ENCODE results near the gene ASB13. TPM values are rescaled to one million over a fixed set of nuclear protein-coding genes. Genes with fewer than 3 reads are reported as not detected.
A peak's percentile ranks its signal among the peaks of the same experiment; 100 is the strongest.

The ASB13 gene
- polyA plus RNA-seq, 1 donor from 2014 or later, result 5.6 TPM

GRCh38 chr10:5684318-5684970 is 18.0 kb upstream of the ASB13 start, which contains the start of gene TASOR2:
Gene TASOR2 (plus strand): TSS chr10:5684838. CDS start chr10:5720643, 35,805 bp downstream.
- peak within 1 kb of the TSS; percentile 64 for H3K9ac ChIP-seq (ENCODE audit: low read length)
- no peaks in the 10 kb centered on the region for H3K9me2 ChIP-seq (ENCODE audit: insufficient read depth, low read length)
- peak within 1 kb of the TSS; percentile 95 for H3K4me3 ChIP-seq (ENCODE audit: low read length)
- H3K27me3 ChIP-seq (ENCODE audit: insufficient read depth, low read depth, low read length), result no peaks in the 10 kb centered on the region
- no peaks in the 10 kb centered on the region for H4K20me1 ChIP-seq (ENCODE audit: insufficient read depth)
- no peaks in the 10 kb centered on the region for H3K36me3 ChIP-seq (ENCODE audit: insufficient read depth, low read length)
- peak within 1 kb of the TSS; percentile 95 for H3K4me2 ChIP-seq (ENCODE audit: low read length)
- H3K9me3 ChIP-seq (ENCODE audit: low read length), result no peaks in the 10 kb centered on the region
- H2AFZ ChIP-seq (ENCODE audit: low read depth, low read length), result peak within 1 kb of the TSS; percentile 94
- TF ChIP-seq TAF1 (IDR thresholded peaks at IDR 0.05; ENCODE audit: low read depth) (no peak), EP300 (conservative IDR thresholded peaks at IDR 0.05; ENCODE audit: poor library complexity, severe bottlenecking) (no peak), CTCF (IDR thresholded peaks at IDR 0.05; ENCODE audit: poor library complexity, severe bottlenecking) (peak; percentile 5), MXI1 (conservative IDR thresholded peaks at IDR 0.05; ENCODE audit: poor library complexity, severe bottlenecking) (peak; percentile 99), REST (IDR thresholded peaks at IDR 0.05; ENCODE audit: borderline replicate concordance) (peak; percentile 41), SMC3 (conservative IDR thresholded peaks at IDR 0.05; ENCODE audit: poor library complexity) (no peak), RAD21 (conservative IDR thresholded peaks at IDR 0.05) (no peak), EZH2 (IDR thresholded peaks at IDR 0.05; ENCODE audit: borderline replicate concordance, insufficient read depth, low read length, poor library complexity, severe bottlenecking) (no peak), POLR2AphosphoS5 (IDR thresholded peaks at IDR 0.05) (peak; percentile 72)
- H3F3A ChIP-seq (ENCODE audit: insufficient read depth, low read length, poor library complexity, severe bottlenecking), result no peaks in the 10 kb centered on the region
- H3K79me2 ChIP-seq (replicated peaks; ENCODE audit: insufficient read depth, low read length), result peaks cover 33% of the 10 kb centered on the region
- peak within 1 kb of the TSS; percentile 63 for H3K27ac ChIP-seq (ENCODE audit: low read length)

- Histone ChIP-seq H3K4me2 (ENCODE audit: low read length) (no peak overlapping the region), H4K20me1 (ENCODE audit: insufficient read depth) (no peaks in the 10 kb centered on the region), H3K27ac (ENCODE audit: low read length) (no peak overlapping the region), H3K9ac (ENCODE audit: low read length) (no peak overlapping the region), H3F3A (ENCODE audit: insufficient read depth, low read length, poor library complexity, severe bottlenecking) (no peaks in the 10 kb centered on the region), H3K79me2 (replicated peaks; ENCODE audit: insufficient read depth, low read length) (peaks cover 23% of the 10 kb centered on the region), H3K9me2 (ENCODE audit: insufficient read depth, low read length) (no peaks in the 10 kb centered on the region), H3K4me3 (ENCODE audit: low read length) (no peak overlapping the region), H3K9me3 (ENCODE audit: low read length) (no peaks in the 10 kb centered on the region), H2AFZ (ENCODE audit: low read depth, low read length) (no peak overlapping the region), H3K27me3 (ENCODE audit: insufficient read depth, low read depth, low read length) (no peaks in the 10 kb centered on the region), H3K36me3 (ENCODE audit: insufficient read depth, low read length) (no peaks in the 10 kb centered on the region)
- no peak for TF ChIP-seq TAF1 (IDR thresholded peaks at IDR 0.05; ENCODE audit: low read depth)
- no peak for TF ChIP-seq POLR2AphosphoS5 (IDR thresholded peaks at IDR 0.05)
- no peak for TF ChIP-seq MXI1 (conservative IDR thresholded peaks at IDR 0.05; ENCODE audit: poor library complexity, severe bottlenecking)
- no peak for TF ChIP-seq EP300 (conservative IDR thresholded peaks at IDR 0.05; ENCODE audit: poor library complexity, severe bottlenecking)
- TF ChIP-seq RAD21 (conservative IDR thresholded peaks at IDR 0.05), result no peak
- TF ChIP-seq REST (IDR thresholded peaks at IDR 0.05; ENCODE audit: borderline replicate concordance), result no peak
- TF ChIP-seq SMC3 (conservative IDR thresholded peaks at IDR 0.05; ENCODE audit: poor library complexity), result no peak
- no peak for TF ChIP-seq EZH2 (IDR thresholded peaks at IDR 0.05; ENCODE audit: borderline replicate concordance, insufficient read depth, low read length, poor library complexity, severe bottlenecking)
- no peak for TF ChIP-seq CTCF (IDR thresholded peaks at IDR 0.05; ENCODE audit: poor library complexity, severe bottlenecking)
Measured at GRCh38 chr10:5683065-5683464, 16.7 kb upstream of the ASB13 start.
